Bronchial smooth muscle cell (primary cell): ENCODE measurements around the gene OR4N5. TPM values are rescaled to one million over a fixed set of nuclear protein-coding genes. Genes with fewer than 3 reads are reported as not detected.

Experiments
- total RNA-seq: library from RNA; depleted of rRNA; stranded (reverse); fragments of >200 nt; gene quantifications from 2 replicates; pipeline ENCODE4 v1.2.1, GENCODE V29; 2014

Gene OR4N5
- not detected in 2 replicates for total RNA-seq

GRCh38 chr14:20138520-20138919, at the start of gene OR4N5:
Gene OR4N5 (plus strand): TSS chr14:20138820. CDS start chr14:20143736, 4,916 bp downstream.

GRCh38 chr14:20110438-20110837, 28.2 kb upstream of the OR4N5 start, which contains the start of gene OR4K17:
Gene OR4K17 (plus strand): TSS chr14:20110739. CDS start chr14:20117500, 6,761 bp downstream.

GRCh38 chr14:20190596-20190995, 52.0 kb downstream of the OR4N5 start, which contains the start of gene OR11G2:
Gene OR11G2 (plus strand): TSS chr14:20190896. CDS start chr14:20197438, 6,542 bp downstream.

Other genes with a start within 250 kb of the OR4N5 start
- gene OR4K5, start 218.2 kb upstream of the OR4N5 start, total RNA-seq: not detected in 2 replicates
- not detected in 2 replicates for gene OR4K1, start 207.9 kb upstream of the OR4N5 start, total RNA-seq
- not detected in 2 replicates for gene OR4K15, start 163.2 kb upstream of the OR4N5 start, total RNA-seq
- gene OR4Q2, start 136.7 kb upstream of the OR4N5 start, total RNA-seq: not detected in 2 replicates
- gene OR4K14, start 119.5 kb upstream of the OR4N5 start, total RNA-seq: not detected in 2 replicates
- under 0.01 TPM in 1 of 2 replicates, not detected in the other for gene OR4K13, start 102.8 kb upstream of the OR4N5 start, total RNA-seq
- gene OR4L1, start 78.8 kb upstream of the OR4N5 start, total RNA-seq: not detected in 2 replicates
- gene OR4K17, start 28.1 kb upstream of the OR4N5 start, total RNA-seq: not detected in 2 replicates
- not detected in 2 replicates for gene OR11G2, start 52.1 kb downstream of the OR4N5 start, total RNA-seq
- not detected in 2 replicates for gene OR11H6, start 84.9 kb downstream of the OR4N5 start, total RNA-seq
- gene OR11H7, start 90.2 kb downstream of the OR4N5 start, total RNA-seq: not detected in 2 replicates
- gene OR11H4, start 100.5 kb downstream of the OR4N5 start, total RNA-seq: not detected in 2 replicates
- gene TTC5, start 167.1 kb downstream of the OR4N5 start, total RNA-seq: 27.1 and 44.9 TPM in 2 replicates
- gene CCNB1IP1, start 194.5 kb downstream of the OR4N5 start, total RNA-seq: 35.9 and 45.7 TPM in 2 replicates
- 3.3 and 5.7 TPM in 2 replicates for gene PARP2, start 204.8 kb downstream of the OR4N5 start, total RNA-seq